Measurements from ENCODE around the gene IL1A. TPM values are rescaled to one million over a fixed set of nuclear protein-coding genes. Genes with fewer than 3 reads are reported as not detected.

IL1A gene
- total RNA-seq, 2 experiments from 2014 or later: not detected

GRCh38 chr2:112798979-112799975 lies 15.0 kb upstream of the IL1A start:
- no peaks in the 10 kb centered on the region for H3K9me3 Mint-ChIP-seq (ENCODE audit: insufficient read depth)
- peaks cover 45% of the 10 kb centered on the region for H3K4me1 Mint-ChIP-seq (ENCODE audit: low read depth)
- peaks cover 13% of the 10 kb centered on the region for H3K36me3 Mint-ChIP-seq (ENCODE audit: low read depth)
- CTCF ChIA-PET: no interaction called here
- POLR2A ChIA-PET: no interaction called here
- H3K27me3 Mint-ChIP-seq (ENCODE audit: low read depth): no peaks in the 10 kb centered on the region
- ATAC-seq (peak; percentile 29), DNase-seq (no peak)
- no peak overlapping the region for H3K4me3 Mint-ChIP-seq
- peak overlapping the region; percentile 36 for H3K27ac Mint-ChIP-seq

GRCh38 chr2:112796486-112796885 lies 12.2 kb upstream of the IL1A start:
- Mint-ChIP-seq H3K27me3 (ENCODE audit: low read depth) (no peaks in the 10 kb centered on the region), H3K27ac (no peak overlapping the region), H3K4me3 (no peak overlapping the region), H3K4me1 (ENCODE audit: low read depth) (peaks cover 41% of the 10 kb centered on the region), H3K9me3 (ENCODE audit: insufficient read depth) (no peaks in the 10 kb centered on the region), H3K36me3 (ENCODE audit: low read depth) (peaks cover 15% of the 10 kb centered on the region)
- ChIA-PET CTCF (no interaction called here), POLR2A (no interaction called here)
- ATAC-seq (no peak), DNase-seq (no peak)

GRCh38 chr2:112795774-112796173 lies 11.5 kb upstream of the IL1A start:
- CTCF ChIA-PET: interaction anchor here (1.6 kb wide), 1 partner anchor 146 kb away, joined by 5 read pairs; no protein-coding TSS in a partner anchor

GRCh38 chr2:112794841-112795240 lies 10.5 kb upstream of the IL1A start:
- Mint-ChIP-seq H3K4me1 (ENCODE audit: low read depth) (peaks cover 33% of the 10 kb centered on the region), H3K9me3 (ENCODE audit: insufficient read depth) (no peaks in the 10 kb centered on the region), H3K27me3 (ENCODE audit: low read depth) (no peaks in the 10 kb centered on the region), H3K4me3 (no peak overlapping the region), H3K27ac (peak overlapping the region; percentile 32), H3K36me3 (ENCODE audit: low read depth) (peaks cover 12% of the 10 kb centered on the region)
- DNase-seq (no peak), ATAC-seq (no peak)
- CTCF ChIA-PET: interaction anchor here (1.0 to 1.6 kb wide), 2 partner anchors 91 to 147 kb away, joined by 3 to 5 read pairs; no protein-coding TSS in a partner anchor
- POLR2A ChIA-PET: no interaction called here

More at GRCh38 chr2:112795774-112796173, 11.5 kb upstream of the IL1A start:
- Mint-ChIP-seq H3K9me3 (ENCODE audit: insufficient read depth) (no peaks in the 10 kb centered on the region), H3K36me3 (ENCODE audit: low read depth) (peaks cover 15% of the 10 kb centered on the region), H3K4me3 (no peak overlapping the region), H3K27ac (no peak overlapping the region), H3K4me1 (ENCODE audit: low read depth) (peaks cover 38% of the 10 kb centered on the region), H3K27me3 (ENCODE audit: low read depth) (no peaks in the 10 kb centered on the region)
- POLR2A ChIA-PET: interaction anchor here (0.6 kb wide), 1 partner anchor 103 kb away, joined by 3 read pairs; no protein-coding TSS in a partner anchor
- no peak for ATAC-seq
- no peak for DNase-seq

- Mint-ChIP-seq H3K9me3 (ENCODE audit: insufficient read depth) (no peaks in the 10 kb centered on the region), H3K36me3 (ENCODE audit: low read depth) (peaks cover 12% of the 10 kb centered on the region), H3K4me3 (no peak overlapping the region), H3K27ac (peak overlapping the region; percentile 26), H3K4me1 (ENCODE audit: low read depth) (peaks cover 27% of the 10 kb centered on the region), H3K27me3 (ENCODE audit: low read depth) (peaks cover 4% of the 10 kb centered on the region)
- POLR2A ChIA-PET: no interaction called here
- DNase-seq (peak; percentile 49), ATAC-seq (peak; percentile 58)
- CTCF ChIA-PET: interaction anchor here (1.0 to 1.8 kb wide), 3 partner anchors 44 to 147 kb away, joined by 3 to 5 read pairs (median 4); no protein-coding TSS in a partner anchor
Observed at GRCh38 chr2:112794131-112794733, 9.9 kb upstream of the IL1A start.

- CTCF ChIA-PET: interaction anchor here (1.8 kb wide), 1 partner anchor 44 kb away, joined by 4 read pairs; no protein-coding TSS in a partner anchor
- ATAC-seq: no peak
- peaks cover 22% of the 10 kb centered on the region for H3K4me1 Mint-ChIP-seq (ENCODE audit: low read depth)
Observed at GRCh38 chr2:112793449-112793978, 9.2 kb upstream of the IL1A start.

GRCh38 chr2:112792419-112792818 lies 8.1 kb upstream of the IL1A start:
- H3K36me3 Mint-ChIP-seq (ENCODE audit: low read depth): peaks cover 8% of the 10 kb centered on the region
- POLR2A ChIA-PET: no interaction called here
- peaks cover 21% of the 10 kb centered on the region for H3K4me1 Mint-ChIP-seq (ENCODE audit: low read depth)
- H3K4me3 Mint-ChIP-seq: no peak overlapping the region
- DNase-seq (no peak), ATAC-seq (no peak)
- no peak overlapping the region for H3K27ac Mint-ChIP-seq
- H3K9me3 Mint-ChIP-seq (ENCODE audit: insufficient read depth): no peaks in the 10 kb centered on the region
- peaks cover 11% of the 10 kb centered on the region for H3K27me3 Mint-ChIP-seq (ENCODE audit: low read depth)
- CTCF ChIA-PET: interaction anchor here (1.8 kb wide), 1 partner anchor 42 kb away, joined by 4 read pairs; no protein-coding TSS in a partner anchor

More at GRCh38 chr2:112793449-112793978, 9.2 kb upstream of the IL1A start:
- no peak for DNase-seq
- peak overlapping the region; percentile 6 for H3K27ac Mint-ChIP-seq
- H3K9me3 Mint-ChIP-seq (ENCODE audit: insufficient read depth): no peaks in the 10 kb centered on the region
- H3K4me3 Mint-ChIP-seq: no peak overlapping the region
- POLR2A ChIA-PET: no interaction called here
- peaks cover 11% of the 10 kb centered on the region for H3K27me3 Mint-ChIP-seq (ENCODE audit: low read depth)
- H3K36me3 Mint-ChIP-seq (ENCODE audit: low read depth): peaks cover 12% of the 10 kb centered on the region

GRCh38 chr2:112791693-112792230 lies 7.5 kb upstream of the IL1A start:
- ATAC-seq (no peak), DNase-seq (no peak)
- POLR2A ChIA-PET: no interaction called here
- H3K9me3 Mint-ChIP-seq (ENCODE audit: insufficient read depth): no peaks in the 10 kb centered on the region
- H3K27ac Mint-ChIP-seq: no peak overlapping the region
- peaks cover 24% of the 10 kb centered on the region for H3K4me1 Mint-ChIP-seq (ENCODE audit: low read depth)
- peaks cover 13% of the 10 kb centered on the region for H3K27me3 Mint-ChIP-seq (ENCODE audit: low read depth)
- CTCF ChIA-PET: no interaction called here
- peaks cover 8% of the 10 kb centered on the region for H3K36me3 Mint-ChIP-seq (ENCODE audit: low read depth)
- H3K4me3 Mint-ChIP-seq: no peak overlapping the region

- CTCF ChIA-PET: no interaction called here
Observed at GRCh38 chr2:112791019-112791418, 6.7 kb upstream of the IL1A start.

GRCh38 chr2:112790305-112790704 lies 6.0 kb upstream of the IL1A start:
- Mint-ChIP-seq H3K4me1 (ENCODE audit: low read depth) (peaks cover 21% of the 10 kb centered on the region), H3K27ac (no peak overlapping the region), H3K27me3 (ENCODE audit: low read depth) (peaks cover 20% of the 10 kb centered on the region), H3K4me3 (no peak overlapping the region), H3K36me3 (ENCODE audit: low read depth) (peaks cover 4% of the 10 kb centered on the region), H3K9me3 (ENCODE audit: insufficient read depth) (no peaks in the 10 kb centered on the region)
- no peak for DNase-seq
- no peak for ATAC-seq
- ChIA-PET CTCF (no interaction called here), POLR2A (no interaction called here)

More at GRCh38 chr2:112791019-112791418, 6.7 kb upstream of the IL1A start:
- Mint-ChIP-seq H3K27ac (no peak overlapping the region), H3K4me3 (no peak overlapping the region), H3K36me3 (ENCODE audit: low read depth) (peaks cover 8% of the 10 kb centered on the region), H3K9me3 (ENCODE audit: insufficient read depth) (no peaks in the 10 kb centered on the region), H3K27me3 (ENCODE audit: low read depth) (peaks cover 18% of the 10 kb centered on the region), H3K4me1 (ENCODE audit: low read depth) (peaks cover 24% of the 10 kb centered on the region)
- no peak for ATAC-seq
- POLR2A ChIA-PET: no interaction called here
- no peak for DNase-seq

- no peak for ATAC-seq
- CTCF ChIA-PET: interaction anchor here (0.6 kb wide), 1 partner anchor 154 kb away, joined by 3 read pairs; no protein-coding TSS in a partner anchor
- no peak for DNase-seq
- Mint-ChIP-seq H3K4me1 (ENCODE audit: low read depth) (peaks cover 14% of the 10 kb centered on the region), H3K4me3 (no peak overlapping the region), H3K9me3 (ENCODE audit: insufficient read depth) (no peaks in the 10 kb centered on the region), H3K36me3 (ENCODE audit: low read depth) (peaks cover 2% of the 10 kb centered on the region), H3K27me3 (ENCODE audit: low read depth) (peaks cover 24% of the 10 kb centered on the region), H3K27ac (no peak overlapping the region)
- POLR2A ChIA-PET: no interaction called here
Observed at GRCh38 chr2:112789186-112789585, 4.9 kb upstream of the IL1A start.

Measured in activated CD8-positive, alpha-beta T cell treated with anti-CD3 and anti-CD28 coated beads, Interleukin-2, amount 10 ng/mL, durations not matched to agents 7 days and 5 days (primary cell).